Suppressor macrophage (primary cell): Measurements from ENCODE around the gene ARHGEF5.
A peak's percentile ranks its signal among the peaks of the same experiment; 100 is the strongest.
"Not testable (repeated sequence)": the region's sequence is repeated elsewhere in the genome, so short reads cannot be mapped to it uniquely, and the experiment has no call there.

Experiments
- DNase-seq, 4 experiments: peaks; one replicate each; pipeline ENCODE4 v3.0.0-alpha.2; 2020 to 2022

Gene ARHGEF5

DNA sequence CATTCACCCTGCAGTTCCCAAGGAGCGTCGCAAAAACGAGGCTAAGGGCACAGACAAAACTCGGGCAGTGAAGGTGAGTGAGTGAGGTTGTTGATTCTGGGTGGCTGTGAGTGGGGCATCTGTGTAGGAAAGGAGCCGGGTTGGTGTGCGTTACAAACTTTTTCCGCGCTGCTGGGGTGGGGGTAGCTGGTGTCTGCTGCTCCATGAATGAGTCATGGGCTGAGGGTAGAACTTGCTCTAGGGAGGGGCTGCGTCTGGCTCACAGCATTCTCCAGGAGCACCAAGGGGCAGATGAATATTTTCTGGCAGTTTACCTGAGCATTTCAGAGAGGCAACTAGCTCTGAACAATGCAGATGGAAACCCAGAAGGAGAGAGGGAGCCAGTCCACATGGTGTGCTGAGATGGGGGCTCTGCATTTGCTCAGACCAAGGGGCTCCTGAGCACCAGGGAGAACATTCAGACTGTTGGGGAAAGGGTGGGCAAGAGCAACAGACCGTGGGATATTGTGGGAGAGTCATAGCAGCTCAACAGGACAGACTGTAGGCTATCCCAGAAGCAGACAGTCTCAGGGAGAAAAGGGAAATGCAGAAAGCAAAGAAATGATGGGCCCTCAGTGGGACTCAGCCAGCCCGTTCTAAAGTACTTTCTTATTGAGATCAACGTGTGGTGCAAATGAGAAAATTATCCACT lies 29.5 kb downstream of the ARHGEF5 start:
- DNase-seq = no peak

DNA sequence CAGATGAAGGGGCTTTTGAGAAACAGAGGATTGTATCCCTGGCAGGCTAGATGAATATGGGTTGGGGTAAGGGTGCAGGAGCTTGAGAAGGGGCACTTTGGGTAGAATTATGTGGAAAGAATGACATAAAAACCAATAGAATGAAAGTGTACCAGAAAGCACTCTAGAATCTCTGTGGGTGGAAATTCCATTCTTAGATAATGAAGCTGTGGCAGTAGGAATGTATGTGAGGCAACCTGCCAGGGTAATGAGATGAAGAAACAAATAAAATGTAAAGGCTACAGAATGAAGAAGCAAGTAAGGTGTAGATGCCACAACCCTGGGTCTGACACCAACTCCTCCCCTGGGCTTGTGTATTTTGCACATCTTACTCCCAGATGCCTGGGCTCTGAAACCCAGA lies 31.5 kb downstream of the ARHGEF5 start:
- DNase-seq = no peak

DNA sequence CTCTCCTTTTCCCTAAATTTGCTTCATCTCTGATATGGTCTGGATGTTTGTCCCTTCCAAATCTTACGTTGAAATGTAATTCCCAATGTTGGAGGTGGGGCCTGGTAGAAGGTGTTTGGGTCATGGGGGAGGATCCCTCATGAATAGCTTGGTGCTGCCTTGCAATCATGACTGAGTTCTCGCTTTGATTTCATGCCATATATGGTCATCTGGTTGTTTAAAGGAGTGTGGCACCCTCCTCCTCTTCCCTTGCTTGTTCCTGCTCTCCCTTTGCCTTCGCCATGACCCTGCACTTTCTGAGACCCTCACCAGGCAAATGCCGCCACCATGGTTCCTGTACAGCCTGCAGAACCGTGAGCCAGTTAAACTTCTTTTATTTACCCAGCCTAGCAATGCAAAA lies 33.7 kb downstream of the ARHGEF5 start:
- DNase-seq = no peak

DNA sequence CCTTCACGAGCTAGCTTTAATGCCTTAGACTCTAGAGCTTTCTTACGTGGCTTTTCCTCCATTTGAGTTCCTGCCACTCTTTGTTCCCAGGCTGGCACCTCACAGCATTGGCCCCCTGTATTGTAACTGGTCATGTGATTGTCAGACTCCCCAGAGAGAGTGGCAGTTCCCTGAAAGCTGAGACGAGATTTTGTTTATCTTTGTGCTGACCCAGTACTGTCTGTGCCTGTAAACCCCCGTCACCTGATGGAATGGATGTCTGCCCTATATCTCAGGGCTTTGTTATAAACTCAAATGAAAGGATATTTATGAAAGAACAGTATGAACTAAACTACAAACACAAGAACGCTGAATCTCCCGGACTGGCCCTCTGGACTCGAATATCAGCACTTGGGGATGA lies 35.3 kb downstream of the ARHGEF5 start:
- no peak for DNase-seq

DNA sequence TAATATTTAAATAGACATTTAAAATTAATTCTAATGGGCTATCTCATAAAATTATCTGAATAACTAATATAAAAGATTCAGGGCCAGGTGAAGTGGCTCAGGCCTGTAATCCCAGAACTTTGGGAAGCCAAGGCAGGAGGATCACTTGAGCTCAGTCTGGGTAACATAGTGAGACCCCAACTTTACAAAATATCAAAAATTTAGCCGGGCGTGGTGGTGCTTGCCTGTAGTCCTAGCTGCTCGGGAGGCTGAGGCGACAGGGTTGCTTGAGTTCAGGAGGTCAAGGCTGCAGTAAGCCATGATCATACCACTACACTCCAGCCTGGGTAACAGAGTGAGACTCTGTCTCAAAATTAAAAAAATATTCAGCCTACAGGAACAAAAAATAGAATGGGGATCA lies 35.8 kb downstream of the ARHGEF5 start:
- DNase-seq = no peak

DNA sequence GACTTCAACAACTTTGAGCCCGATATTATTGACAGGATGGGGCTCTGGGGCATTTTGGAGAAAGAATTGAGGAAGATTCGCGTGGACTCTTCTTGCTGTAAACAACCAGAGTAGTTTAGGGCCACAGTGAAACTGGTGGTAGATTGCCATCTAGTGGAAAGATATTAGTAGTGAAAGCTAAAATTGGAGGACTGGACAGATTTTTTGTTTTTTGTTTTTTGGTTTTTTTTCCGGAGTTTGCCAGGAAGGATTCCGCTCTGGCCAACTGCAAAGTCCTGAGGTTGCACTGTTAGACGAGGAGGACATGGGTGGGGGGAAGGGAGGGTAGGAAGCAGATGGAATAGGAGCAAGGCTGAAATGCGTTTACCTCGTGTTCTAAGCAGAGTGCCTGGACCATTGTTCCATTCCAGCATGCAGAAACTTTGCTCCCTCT lies 36.6 kb downstream of the ARHGEF5 start:
- DNase-seq = peak; percentile 41 to 82 (median 61)

DNA sequence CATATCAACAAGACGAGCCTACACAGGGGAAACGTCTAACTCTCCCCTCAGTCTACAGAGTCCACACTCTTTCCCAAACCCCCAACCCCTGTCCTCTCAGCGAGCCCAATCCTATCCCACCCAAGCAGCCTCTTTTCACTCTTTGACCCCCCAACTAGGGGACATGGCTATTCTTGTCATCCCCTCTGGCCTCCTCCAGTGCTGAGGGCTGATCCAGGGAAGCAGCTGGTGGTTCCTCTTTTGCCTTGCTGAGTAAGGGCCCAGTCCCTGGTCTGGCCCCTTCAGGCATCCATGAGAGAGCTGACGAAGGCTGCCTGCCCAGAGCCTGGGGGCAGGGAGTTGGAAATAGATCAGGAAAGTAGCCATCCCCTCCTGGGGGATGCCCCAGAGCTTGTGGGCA lies 41.9 kb downstream of the ARHGEF5 start:
- peak; percentile 19 to 46 (median 42) for DNase-seq

DNA sequence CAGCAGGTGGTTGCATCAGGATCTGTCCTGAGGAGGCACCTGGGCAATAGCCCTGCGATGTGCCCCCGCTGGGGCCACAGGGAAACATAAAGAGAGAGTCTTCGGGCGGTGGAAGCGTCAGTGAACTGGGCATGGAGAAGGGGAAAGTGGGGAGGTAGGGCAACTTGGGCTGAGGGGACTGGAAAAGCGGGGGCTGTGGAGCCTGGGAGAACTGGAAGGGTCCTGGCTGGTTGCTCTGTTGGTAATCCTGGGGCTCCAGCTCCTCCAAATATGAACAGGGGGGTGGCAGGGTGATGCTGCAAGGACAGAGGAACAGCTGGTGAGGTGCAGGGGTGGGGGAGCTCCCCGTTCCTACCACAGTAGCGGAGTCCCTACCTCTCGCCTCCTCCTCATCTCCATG lies 43.1 kb downstream of the ARHGEF5 start:
- DNase-seq = no peak

DNA sequence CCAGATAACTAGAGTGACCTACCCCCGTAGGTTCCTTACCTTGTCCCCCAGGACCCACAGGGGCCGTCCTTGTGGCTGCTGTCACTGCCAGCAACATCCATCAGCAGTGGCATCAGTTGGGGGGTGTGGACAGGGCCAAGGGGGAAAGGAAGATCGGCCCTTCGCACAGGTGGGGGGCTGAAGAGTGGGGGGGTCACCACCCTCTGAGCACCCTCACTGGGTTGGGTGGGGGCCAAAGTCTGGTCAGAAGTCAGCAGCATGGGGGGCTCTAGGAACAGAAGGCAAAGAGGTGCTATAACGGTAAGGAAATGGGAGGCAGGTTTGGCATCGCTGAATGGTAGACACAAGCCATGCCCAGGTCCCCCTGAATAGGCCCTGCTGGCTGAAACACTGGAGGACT lies 43.7 kb downstream of the ARHGEF5 start:
- DNase-seq = no peak

DNA sequence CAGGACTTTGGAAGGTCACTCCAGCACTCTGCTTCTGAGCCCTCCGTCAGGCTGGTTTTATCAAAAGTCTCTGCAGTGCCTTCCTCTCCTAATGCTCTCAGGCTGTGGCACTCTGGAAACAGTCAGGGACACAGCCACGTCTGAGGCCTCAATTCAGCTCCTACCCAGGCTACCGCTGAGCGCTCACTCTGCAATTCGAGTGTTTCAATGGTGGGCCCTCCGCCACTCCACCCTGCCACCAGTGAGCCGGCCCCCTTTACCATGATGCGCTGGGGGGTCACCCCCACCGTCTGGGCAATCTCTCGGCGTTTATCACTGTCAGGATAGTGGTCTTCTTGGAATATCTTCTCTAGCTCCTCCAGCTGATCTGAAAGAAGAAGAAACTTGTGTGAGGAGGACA lies 44.7 kb downstream of the ARHGEF5 start:
- no peak for DNase-seq

DNA sequence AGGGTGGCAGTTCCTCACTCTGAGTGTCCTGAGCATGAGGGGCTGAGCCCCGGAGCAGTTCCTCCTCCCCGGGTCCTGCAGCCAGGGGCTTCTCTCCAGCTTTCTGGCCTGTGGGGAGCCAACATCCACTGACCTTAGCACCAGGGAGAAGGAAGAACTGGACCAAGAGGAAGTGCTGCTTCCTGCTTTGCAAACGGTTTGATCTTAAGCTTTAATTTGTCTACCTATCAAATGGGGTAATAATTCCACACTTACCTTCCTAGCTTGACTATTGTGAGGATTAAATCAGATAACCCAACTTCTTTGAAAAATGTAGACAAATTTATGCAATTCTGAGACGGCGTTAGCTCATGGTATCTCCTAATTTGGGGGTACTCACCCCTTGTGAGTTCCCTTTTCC lies 46.3 kb downstream of the ARHGEF5 start:
- DNase-seq = peak in 2 of 4 experiments; percentile 5 to 9

DNA sequence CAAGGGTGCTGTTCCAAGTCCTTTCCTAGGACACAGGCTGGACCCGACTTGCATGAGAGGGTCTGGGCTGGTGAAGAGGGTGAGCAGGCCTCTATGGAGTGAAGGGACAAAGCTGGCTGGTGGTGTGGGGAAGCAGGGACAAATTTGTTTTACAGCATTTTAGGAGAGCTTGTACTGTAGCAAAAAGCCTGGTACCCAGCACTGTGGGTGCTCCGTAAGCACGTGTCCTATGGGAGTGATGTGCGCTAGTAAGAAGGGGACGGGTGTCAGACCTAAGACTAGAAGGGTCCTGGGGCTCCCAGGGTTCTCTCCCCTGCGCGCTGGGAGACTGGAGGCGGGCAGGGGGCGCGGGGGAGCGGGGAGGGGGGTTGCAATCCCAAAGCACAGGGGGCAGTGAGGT lies 47.9 kb downstream of the ARHGEF5 start:
- DNase-seq = no peak

DNA sequence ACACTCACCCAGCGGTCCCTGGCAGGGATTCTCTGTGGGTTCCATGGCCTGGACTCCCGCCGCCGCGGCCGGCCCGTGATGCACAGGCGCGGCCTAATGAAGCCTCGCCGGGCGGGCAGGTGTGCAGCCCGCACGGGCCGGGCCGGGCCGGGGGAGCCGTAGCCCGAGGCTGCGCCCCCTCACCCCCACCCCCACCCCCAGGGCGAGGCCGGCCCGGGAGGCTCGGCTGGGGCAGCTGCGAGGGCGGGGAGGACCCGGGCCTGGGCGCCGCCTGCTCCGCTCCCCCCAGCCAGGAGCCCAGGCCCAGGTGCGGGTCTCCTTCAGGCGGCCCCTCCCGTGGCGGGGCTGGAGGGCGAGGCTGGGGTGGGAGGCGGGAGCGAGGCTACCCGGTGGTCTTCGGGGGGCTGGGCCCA lies 48.5 kb downstream of the ARHGEF5 start, which contains the start of gene NOBOX:
TSS of gene NOBOX (minus strand) at position 45 of the 413 bp plus-strand sequence.
- DNase-seq = no peak

DNA sequence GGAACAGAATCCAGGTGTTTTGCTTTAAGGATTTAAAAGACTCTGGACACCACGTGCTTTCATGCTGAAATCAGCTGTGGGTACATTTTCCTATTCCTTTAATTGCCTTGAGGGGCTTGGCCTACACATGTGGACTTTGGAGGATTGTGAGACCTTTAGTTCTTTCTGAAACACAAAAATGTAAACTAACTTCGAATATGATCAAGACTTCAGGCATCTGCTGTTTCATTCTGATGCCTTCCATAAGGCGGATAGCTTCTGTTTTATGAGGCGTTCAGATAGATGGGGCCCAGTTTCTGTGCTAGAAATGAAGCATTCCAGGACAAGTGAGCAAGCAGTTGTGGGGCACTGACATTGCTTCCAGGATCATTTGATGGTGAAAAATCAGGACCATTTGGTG lies 49.7 kb downstream of the ARHGEF5 start:
- no peak for DNase-seq

DNA sequence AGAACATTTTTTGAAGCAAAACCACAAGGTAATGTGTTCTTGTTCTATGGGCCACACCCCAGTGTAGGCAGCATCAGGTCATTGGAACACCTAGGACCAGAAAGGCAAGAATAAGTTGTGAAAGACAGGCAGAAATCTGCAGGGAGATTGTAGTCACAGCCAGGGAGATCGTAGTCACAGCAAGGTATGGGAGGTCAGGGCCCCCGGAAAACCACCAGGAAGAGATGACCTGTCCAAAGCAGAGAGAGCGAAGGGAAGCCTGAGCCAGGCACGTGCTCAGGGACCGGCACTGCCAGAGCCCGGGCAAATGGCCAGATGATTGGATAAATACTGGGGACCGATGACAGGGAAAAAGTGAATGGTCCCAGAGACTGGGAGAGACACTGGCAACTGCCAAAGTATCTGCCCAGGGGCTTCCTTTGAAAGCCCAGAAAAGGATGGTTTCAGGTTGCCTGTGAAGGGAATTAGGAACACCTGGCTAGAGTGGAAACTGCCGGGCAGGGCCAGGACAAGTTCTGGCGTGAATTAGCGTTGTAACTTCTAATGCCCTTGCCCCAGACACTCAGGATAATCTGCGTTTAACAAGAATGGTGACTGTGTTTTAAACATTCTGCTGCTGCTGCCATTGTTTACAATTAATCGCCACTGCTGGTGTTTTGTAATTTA lies 52.2 kb downstream of the ARHGEF5 start:
- no peak for DNase-seq

DNA sequence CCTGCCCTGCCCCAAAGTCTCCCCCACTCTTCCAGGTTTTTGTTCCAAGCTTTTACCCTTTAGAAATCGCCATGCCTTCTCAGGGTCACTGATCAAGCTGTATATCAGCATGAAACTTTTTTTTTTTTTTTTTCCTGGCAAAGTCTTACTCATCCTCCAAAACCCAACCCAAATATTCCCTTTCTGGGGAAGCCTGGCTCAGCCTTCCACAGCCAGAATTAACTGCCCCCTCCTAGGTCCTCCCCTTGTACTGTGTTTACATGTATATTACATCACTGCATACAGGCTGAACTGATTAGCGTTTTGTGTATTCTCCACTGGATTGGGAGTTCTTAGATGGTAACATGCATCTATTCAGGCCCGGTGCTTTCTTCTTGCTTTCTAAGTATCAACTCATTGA lies 52.9 kb downstream of the ARHGEF5 start:
- DNase-seq = no peak

DNA sequence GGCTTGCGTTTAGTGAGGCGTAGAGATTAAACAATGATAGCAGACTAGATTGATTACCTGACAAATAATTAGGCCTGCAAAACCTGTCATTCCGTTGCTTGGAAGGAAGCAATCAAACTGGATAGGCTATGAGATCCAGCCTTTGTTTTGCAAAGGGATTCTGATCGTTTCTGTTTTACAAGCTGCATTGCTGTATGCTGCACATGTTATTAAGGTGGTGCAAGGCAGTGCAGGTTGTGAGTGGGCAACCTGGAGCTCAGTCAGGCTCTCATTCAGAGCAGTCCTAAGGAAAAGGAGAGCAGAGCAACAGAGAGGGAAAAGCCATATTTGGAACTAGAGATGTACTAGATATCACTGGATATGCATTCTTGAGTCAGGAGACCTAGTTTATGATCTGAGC lies 55.2 kb downstream of the ARHGEF5 start:
- no peak for DNase-seq

DNA sequence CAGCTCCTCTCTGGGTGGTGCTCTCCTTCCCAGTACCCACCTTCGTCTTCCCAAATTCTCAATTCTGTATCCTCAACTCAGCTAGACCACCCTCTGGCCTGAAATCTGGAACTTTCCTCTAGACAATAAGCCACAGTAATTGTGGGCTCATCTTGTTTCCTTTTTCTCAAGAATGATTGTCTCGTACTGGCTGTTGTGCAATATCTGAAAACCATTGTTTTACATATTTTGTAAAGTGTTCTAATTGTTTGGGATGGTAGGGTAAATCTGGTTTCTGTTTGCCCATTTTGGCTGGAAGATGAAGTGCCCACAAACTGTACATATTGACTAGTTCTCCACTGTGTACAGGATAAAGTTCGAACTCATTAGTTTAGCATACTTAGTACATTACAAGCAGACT lies 59.6 kb downstream of the ARHGEF5 start:
- DNase-seq = peak in 1 of 4 experiments; percentile 2

DNA sequence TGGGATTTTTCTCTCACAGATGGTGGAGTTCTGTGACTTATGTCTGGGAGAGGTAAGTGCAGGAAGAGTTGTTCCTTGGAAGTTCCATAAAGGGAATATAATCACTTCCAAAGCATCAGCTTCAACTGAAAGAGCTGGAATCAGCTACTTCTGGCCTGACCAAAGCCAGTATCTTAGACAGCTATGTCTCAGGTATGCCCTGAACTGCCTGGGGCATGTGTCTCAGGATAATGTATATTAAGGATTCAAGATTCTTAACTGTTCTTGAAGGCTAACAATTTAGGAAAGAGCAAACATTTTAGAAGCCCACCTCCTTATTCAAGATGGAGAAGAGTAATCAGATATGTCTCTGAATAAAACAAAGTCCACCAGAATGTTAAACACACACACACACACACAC lies 60.7 kb downstream of the ARHGEF5 start:
- DNase-seq = no peak

DNA sequence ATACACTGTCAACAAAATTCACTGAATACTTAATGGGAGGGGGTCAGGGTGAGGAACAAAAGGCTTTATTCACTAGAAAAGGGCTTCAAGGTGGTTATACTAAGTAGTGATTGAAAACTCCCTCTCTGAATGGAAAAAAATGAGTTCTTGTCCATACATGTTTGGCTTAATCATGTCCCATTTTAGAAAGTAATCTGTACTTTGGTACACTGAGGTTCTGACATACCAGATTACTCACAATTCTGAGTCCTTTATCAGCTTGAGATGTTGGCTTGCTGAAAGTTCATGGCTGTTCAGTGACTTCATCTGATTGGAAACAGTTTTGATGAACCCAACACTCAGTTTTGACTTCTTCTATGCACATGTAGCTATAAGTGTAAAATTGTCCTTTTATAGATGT lies 61.1 kb downstream of the ARHGEF5 start:
- DNase-seq = no peak

DNA sequence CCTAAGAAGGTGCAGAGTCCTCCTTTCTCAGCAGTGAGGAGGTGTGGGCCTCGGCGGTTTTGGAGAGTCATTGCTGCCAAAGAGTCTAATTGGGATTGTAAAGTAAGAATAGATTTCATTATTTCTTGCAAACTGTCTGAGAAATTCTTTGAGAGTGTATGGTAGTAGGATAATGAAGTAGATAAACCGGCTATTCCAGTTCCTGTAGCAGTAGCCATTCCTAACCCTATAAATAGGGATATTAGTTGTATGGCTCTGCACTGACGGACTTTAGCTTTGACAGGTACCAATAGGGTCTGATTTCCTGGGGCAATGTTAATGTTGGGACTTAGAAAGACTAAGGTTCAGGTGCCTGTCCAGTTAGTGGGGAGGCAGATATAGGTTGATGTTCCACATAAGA lies 63.7 kb downstream of the ARHGEF5 start:
- not testable (repeated sequence) for DNase-seq

DNA sequence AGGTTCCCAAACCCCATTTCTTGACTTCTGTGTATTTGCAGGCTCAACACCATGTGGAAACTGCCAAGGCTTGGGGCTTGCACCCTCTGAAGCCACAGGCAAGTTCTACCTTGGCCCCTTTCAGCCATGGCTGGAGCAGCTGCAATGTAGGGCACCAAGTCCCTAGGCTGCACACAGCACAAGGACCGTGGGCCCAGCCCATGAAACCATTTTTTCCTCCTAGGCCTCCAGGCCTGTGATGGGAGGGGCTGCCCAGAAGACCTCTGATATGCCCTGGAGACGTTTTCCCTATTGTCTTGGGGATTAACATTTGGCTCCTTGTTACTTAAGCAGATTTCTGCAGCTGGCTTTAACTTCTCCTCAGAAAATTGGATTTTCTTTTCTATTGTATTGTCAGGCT lies 72.3 kb downstream of the ARHGEF5 start:
- DNase-seq = not testable (repeated sequence)

DNA sequence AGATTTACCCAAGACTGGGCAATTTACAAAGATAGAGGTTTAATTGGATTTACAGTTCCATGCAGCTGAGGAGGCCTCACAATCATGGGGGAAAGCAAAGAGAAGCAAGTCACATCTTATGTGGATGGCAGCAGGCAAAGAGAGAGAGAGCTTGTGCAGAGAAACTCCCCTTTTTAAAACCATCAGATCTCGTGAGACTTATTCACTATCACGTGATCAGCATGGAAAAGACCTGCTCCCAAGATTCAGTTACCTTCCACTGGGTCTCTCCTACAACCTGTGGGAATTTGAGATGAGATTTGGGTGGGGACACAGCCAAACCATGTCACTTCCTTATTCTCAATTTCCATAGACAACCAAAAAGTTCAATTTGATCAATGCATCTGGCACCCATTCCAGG lies 73.2 kb downstream of the ARHGEF5 start:
- DNase-seq = no peak
